HFFc6 (cell line): ENCODE measurements around the gene QARS1. TPM values are rescaled to one million over a fixed set of nuclear protein-coding genes. Genes with fewer than 3 reads are reported as not detected.

Source experiments
- DNase-seq: peaks from one replicate; pipeline ENCODE4 v3.0.0-alpha.2; 2018
- H3K27ac Mint-ChIP-seq: 2 replicates; pipeline ENCODE4 v1.8.0; 2020; ENCODE audit warnings: mild to moderate bottlenecking, mixed read lengths
- H3K27me3 Mint-ChIP-seq: 2 replicates; pipeline ENCODE4 v1.8.0; 2021; ENCODE audit warnings: mild to moderate bottlenecking, moderate library complexity, mixed read lengths; ENCODE audit not compliant: insufficient read depth
- H3K36me3 Mint-ChIP-seq: 2 replicates; pipeline ENCODE4 v1.8.0; 2021; ENCODE audit warnings: low read depth, mixed read lengths
- H3K4me1 Mint-ChIP-seq: 2 replicates; pipeline ENCODE4 v1.8.0; 2020; ENCODE audit warnings: low read depth, mixed read lengths
- H3K4me3 Mint-ChIP-seq: 2 replicates; pipeline ENCODE4 v1.8.0; 2020; ENCODE audit warnings: mild to moderate bottlenecking, moderate library complexity, mixed read lengths
- H3K9me3 Mint-ChIP-seq: 2 replicates; pipeline ENCODE4 v1.8.0; 2020; ENCODE audit warnings: mild to moderate bottlenecking, mixed read lengths
- long read RNA-seq: library from polyadenylated mRNA; unstranded; transcript quantifications from one replicate; pipeline ENCODE4 v2.0.0, GENCODE V29; 2019
- total RNA-seq, 6 experiments: library from RNA; stranded (reverse); fragmentation: NEBNext Ultra II Directional; extraction: Animal tissue kit (Norgen Biotek cat#: 25700); gene quantifications; 2 replicates in 1 of 6; 3 replicates in 5 of 6; pipeline ENCODE4 v1.2.3, GENCODE V29; 2021
- TF ChIP-seq, protein P1 (sequence below): fragments of 200-600 bp; sonication (generic); IDR thresholded peaks from 2 replicates; pipeline ENCODE4 v1.5.0; 2021; ENCODE audit warnings: antibody characterized with exemption, mild to moderate bottlenecking

Gene QARS1
- total RNA-seq = 100 to 1,000 TPM; 183 to 263 (median 237) TPM
- long read RNA-seq, transcript QARS-209 (23 exons, 2,362 nt) = minor isoform, 7 of 197 reads
- long read RNA-seq, transcript QARS-201 (24 exons, 2,827 nt) = major isoform, 138 of 197 reads
- long read RNA-seq, partial matches to known transcripts = 23 of 197 reads
- long read RNA-seq, other reads (novel, unspliced or antisense) = 28 of 197 reads

DNA sequence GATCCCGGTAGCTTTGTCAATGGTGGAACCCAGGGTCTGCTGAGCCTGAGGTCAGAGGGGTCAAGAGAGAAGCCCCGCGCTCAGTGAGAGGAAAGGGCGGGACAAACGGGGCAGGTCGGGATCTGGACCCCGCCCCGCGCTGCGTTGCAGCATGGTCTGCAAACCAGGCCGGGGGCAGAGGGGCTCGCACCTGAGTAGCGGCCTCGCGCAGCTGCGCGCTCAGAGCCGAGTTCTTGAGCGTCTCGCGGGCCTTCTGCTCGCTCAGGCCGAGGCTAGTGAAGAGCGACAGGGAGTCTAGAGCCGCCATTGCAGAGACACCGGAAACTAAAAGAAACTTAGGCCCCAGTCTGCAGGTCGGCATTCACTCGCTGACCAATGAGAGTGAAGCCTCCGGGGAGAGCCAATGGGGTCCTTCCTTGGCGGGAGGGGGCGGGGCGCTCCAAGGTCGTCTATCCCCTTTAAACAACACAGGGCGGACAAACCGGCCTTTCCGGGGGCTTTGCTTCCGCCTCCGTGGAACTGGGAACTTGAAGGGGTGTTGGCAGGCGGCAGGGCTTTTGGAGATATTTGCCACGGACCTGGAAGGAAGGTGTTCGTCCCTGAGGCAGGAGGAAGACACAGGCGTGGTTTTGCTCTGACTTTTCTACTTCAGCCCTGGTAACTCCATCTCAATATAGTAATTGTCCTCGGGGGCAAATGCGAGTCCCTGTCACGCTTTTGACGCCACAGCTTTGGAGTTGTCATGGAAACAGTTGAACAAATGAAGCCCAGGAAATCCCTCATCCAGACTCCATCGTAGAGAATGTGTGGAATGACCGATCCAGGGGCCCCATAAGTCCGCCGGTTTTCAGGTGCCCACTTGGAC, at the start of gene QARS1:
TSS of gene QARS1 (minus strand) at position 331 of the 865 bp plus-strand sequence. CDS start at position 307, 24 bp downstream.
- peak; percentile 83 for DNase-seq
- TF ChIP-seq, protein P1, sequence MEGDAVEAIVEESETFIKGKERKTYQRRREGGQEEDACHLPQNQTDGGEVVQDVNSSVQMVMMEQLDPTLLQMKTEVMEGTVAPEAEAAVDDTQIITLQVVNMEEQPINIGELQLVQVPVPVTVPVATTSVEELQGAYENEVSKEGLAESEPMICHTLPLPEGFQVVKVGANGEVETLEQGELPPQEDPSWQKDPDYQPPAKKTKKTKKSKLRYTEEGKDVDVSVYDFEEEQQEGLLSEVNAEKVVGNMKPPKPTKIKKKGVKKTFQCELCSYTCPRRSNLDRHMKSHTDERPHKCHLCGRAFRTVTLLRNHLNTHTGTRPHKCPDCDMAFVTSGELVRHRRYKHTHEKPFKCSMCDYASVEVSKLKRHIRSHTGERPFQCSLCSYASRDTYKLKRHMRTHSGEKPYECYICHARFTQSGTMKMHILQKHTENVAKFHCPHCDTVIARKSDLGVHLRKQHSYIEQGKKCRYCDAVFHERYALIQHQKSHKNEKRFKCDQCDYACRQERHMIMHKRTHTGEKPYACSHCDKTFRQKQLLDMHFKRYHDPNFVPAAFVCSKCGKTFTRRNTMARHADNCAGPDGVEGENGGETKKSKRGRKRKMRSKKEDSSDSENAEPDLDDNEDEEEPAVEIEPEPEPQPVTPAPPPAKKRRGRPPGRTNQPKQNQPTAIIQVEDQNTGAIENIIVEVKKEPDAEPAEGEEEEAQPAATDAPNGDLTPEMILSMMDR = no peak
- Mint-ChIP-seq H3K9me3 (no peaks in the 10 kb centered on the region), H3K27ac (peak within 1 kb of the TSS; percentile 90), H3K27me3 (no peaks in the 10 kb centered on the region; the same call in none of the 2 replicates), H3K4me1 (peaks cover 27% of the 10 kb centered on the region), H3K4me3 (peak within 1 kb of the TSS; percentile 91), H3K36me3 (peaks cover 26% of the 10 kb centered on the region)

DNA sequence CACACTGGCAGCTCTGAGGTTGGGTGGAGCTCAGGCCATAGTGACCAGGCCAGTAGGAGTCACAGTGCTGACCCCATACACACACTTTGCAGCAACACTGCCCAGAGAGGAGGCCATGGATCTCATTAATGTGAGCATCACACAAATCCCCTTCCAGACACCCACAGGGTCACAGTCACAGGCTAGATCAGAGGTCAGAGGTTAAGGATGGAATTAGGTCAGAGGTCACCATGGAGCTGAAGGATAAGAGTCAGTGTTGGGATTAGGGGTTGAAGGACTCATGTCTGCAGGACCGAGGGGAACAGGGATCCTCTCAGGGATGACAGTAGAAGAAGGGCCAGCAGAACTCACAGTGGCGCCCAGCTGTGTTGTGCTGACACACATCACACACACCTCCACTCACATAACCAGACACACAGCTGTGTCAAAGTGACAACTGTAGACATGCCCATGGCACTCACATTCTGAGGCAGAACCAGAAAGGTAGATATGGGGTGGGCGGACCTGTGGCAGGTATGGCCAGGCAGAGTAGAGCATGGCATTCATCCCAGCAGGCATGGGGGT, 48.9 kb upstream of the QARS1 start:
- no peak overlapping the region for H3K4me3 Mint-ChIP-seq
- no peak overlapping the region for H3K27ac Mint-ChIP-seq
- no peaks in the 10 kb centered on the region for H3K9me3 Mint-ChIP-seq
- TF ChIP-seq, protein P1 = no peak
- no peaks in the 10 kb centered on the region for H3K36me3 Mint-ChIP-seq
- no peak for DNase-seq
- no peaks in the 10 kb centered on the region for H3K4me1 Mint-ChIP-seq
- peaks cover 5% of the 10 kb centered on the region for H3K27me3 Mint-ChIP-seq

DNA sequence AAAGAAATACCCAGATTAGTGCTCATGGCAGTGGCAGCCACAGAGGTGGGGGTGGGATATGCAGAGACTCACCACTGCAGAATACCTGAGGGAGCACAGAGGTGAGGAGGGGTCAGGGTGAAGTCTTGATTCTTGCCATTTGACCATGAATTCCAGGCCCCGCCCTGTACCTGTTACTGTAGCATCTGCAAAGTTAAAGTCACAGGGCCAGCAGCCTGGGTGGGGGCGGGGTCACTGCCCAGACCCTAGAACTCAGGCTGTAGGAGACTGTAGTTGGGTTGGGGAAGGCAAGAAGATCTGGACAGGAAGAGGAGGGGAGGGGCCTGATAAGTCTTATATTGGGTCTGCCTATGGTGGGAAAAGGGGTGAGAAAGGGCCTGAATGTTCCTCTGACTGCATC, 47.1 kb upstream of the QARS1 start:
- Mint-ChIP-seq H3K4me1 (no peaks in the 10 kb centered on the region), H3K27me3 (peaks cover 5% of the 10 kb centered on the region), H3K4me3 (no peak overlapping the region), H3K27ac (no peak overlapping the region), H3K36me3 (no peaks in the 10 kb centered on the region), H3K9me3 (no peaks in the 10 kb centered on the region)
- TF ChIP-seq, protein P1 = no peak
- DNase-seq = no peak

DNA sequence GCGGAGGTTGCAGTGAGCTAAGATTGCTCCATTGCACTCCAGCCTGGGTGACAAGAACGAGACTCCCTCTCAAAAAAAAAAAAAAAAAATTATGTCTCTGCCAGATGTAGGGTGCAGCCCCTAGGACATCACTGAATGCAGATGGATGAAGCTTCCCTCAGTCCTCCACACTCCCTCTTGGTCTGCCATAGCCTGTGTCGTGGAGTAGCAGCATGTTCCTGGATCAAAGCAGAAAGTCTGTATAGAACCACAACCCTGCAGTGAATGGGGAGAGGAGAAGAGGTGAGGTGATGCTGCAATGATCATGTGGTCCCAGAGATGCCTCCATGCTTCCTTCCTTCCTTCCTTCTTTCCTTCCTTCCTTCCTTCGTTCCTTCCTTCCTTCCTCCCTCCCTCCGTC, 43.6 kb upstream of the QARS1 start:
- TF ChIP-seq, protein P1 = no peak
- Mint-ChIP-seq H3K27ac (no peak overlapping the region), H3K36me3 (no peaks in the 10 kb centered on the region), H3K4me1 (no peaks in the 10 kb centered on the region), H3K4me3 (no peak overlapping the region), H3K27me3 (peaks cover 3% of the 10 kb centered on the region), H3K9me3 (no peaks in the 10 kb centered on the region)
- DNase-seq = no peak

DNA sequence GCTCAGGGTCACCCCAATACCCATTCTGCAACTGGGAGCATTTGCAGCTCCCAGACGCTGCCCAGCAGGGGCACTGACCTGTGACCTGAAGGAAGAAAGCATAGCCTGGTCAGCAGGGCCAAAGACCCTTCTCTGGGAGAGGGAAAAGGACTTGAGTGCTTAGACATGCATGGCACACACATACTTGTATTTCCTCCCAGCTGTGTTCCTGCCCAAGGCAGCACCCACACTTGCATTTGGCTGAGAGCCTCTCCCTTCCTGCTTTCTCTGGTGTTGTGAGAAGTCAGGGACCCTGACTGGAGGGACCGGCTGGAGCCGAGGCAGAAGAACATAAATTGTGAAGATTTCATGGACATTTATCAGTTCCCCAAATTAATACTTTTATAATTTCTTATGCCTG, 35.5 kb upstream of the QARS1 start:
- Mint-ChIP-seq H3K9me3 (peaks cover 9% of the 10 kb centered on the region), H3K27ac (no peak overlapping the region), H3K27me3 (peaks cover 10% of the 10 kb centered on the region), H3K36me3 (peaks cover 7% of the 10 kb centered on the region; the same call in 1 of the 2 replicates), H3K4me1 (peaks cover 7% of the 10 kb centered on the region), H3K4me3 (no peak overlapping the region)
- TF ChIP-seq, protein P1 = no peak
- no peak for DNase-seq
